AML-193 (cell line): ENCODE data around the gene OR13J1.

Source experiments
- DNase-seq, 2 experiments: peaks; one replicate each; lab custom pipeline; 2025; lab: John Stamatoyannopoulos, UW

The OR13J1 gene

DNA sequence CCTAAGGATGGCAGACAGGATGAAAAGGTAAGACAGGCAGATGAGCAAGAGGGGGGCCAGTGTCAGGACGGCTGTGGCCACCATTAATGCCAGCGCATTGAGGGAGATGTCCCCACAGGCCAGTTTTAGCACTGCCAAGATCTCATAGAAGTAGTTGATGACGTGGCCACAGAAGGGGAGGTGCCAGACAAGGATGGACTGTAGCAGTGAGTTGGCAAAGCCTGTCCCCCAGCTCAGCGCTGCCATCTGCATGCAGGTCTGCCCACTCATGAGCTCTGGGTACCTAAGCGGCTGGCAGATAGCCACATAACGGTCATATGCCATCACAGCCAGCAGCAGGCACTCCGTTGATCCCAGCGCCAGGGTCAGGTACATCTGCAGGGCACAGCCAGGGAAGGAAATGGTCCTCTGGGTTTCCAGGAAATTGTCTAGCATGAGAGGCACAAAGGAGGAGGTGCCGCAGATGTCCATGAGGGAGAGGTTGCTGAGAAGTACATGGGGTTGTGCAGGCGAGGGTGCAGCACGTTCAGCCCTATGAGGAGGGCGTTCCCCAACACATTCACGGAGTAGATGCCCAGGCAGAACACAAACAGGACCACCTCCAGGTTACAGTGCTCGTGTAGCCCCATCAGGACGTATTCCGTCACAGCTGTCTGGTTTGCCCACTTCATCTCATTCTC lies 10.8 kb downstream of the OR13J1 start:
- DNase-seq, result peak in 1 of 2 experiments; percentile 19

DNA sequence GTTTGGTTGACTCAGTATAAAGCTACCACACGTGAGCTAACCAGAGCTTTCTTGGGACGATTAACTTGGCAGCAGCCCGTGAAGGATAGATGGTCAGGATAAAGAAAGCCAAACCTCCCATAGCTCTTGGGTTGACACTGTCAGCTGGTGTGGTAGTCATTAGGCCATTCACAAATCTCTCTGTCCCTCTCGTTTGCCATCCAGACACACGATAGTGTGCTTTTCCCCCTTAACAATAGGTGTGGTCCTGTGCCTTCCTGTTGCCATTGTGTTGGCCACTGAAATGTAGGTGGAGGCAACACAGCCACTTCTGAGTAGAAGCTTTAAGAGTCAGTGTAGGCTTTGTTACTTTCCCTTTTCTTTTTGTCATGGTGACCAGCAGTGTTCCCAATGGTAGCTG lies 11.7 kb downstream of the OR13J1 start:
- DNase-seq, result no peak

DNA sequence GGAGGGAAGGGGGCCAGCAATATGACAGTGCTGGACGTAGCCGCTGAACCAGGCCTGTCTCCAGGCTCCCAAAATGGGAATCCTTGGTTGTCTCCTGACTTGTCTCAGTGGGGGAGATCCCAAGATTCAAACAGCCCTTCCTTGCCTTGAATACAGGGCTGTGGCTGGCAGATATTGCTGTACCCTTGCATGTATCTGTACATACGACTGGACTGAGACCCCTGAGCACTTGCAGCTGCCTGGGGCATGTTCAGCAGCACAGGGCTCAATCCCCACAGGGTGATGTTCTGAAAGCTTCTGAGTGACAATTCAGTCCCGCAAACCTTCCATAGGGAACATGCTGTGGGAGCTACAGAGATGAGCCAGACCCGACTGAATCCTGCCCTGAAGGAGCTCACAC lies 13.3 kb downstream of the OR13J1 start:
- DNase-seq, result no peak

DNA sequence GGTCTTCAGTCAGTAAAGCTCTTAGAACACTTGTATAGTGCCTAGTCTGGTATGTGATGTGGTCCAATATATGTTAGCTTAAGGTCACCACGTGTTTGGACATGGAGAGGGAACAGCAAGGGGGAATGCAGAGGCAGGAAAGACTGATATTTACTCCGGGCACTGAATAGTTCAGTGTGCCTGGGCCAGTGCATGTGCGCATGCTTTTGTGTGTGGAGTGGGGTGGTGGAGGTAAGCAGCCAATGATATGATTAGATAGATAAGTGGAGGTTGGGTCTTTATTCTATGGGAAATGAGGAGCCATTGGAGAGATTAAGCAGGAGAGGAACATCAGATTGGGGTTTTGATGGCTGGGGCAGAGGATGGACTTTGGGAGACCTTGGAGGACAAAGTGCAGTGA lies 14.0 kb downstream of the OR13J1 start:
- DNase-seq, result no peak

DNA sequence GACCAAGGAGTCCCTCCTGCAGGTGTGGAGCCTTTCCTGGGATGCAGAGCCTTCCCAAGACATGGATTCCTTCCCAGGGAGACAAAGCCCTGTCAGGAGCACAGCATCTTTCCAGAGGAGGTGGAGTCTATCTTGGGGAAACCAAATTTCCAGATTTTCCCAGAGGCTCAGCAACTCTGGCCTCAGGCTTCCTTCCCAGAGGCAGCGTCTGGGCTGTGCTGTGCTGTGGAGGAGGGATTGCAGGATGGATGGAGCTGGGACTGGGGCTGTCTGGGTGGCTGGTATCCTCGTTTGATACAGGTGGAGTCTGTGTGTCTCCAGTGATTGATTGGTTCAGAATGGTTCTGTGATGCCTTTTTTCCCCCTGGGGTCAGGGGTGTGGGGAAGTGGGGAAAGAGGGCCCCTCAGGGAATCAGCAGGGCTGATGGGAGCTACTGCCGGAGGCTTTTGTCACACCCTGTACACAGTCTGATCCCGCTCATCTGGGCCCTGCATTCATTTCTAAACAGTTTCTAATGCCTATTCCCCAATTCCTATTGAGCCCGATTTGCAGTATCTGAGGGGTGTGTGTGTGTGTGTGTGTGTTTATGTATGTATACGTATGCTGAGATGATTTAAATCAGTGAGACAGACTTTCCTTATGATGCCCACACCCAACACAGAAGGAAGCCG lies 16.0 kb downstream of the OR13J1 start:
- no peak for DNase-seq

DNA sequence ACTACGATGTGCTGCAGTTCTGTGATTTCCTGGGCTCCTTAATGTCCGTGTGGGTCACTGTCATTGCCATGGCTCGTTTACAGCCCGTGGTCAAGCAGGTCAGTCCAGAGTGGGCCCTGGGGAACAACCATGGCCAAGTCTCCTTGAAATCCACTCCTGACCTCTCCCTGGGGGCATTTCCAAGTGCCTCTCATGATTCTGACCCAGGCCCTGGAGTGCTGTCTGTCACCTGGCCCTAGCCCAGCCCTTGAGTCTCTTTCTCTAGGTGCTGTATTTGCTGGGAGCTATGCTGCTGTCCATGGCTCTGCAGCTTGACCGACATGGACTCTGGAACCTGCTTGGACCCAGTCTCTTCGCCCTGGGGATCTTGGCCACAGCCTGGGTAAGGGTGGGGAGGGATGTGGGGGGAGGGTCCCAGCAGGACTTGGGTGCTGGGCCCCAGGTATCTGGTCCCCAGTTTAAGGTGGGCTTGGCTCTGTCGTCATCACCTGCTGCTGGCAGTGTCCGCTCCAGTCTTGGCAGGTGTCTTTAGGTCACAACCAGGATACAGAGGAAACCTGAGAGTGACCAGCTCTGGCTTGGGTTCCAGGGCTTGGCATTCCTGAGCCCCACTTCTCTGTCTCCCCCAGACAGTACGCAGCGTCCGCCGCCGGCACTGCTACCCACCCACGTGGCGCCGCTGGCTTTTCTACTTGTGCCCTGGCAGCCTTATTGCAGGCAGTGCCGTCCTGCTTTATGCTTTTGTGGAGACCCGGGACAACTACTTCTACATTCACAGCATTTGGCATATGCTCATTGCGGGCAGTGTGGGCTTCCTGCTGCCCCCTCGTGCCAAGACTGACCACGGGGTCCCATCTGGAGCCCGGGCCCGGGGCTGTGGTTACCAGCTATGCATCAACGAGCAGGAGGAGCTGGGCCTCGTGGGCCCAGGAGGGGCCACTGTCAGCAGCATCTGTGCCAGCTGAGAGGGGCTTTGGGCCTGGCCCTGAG lies 17.0 kb downstream of the OR13J1 start:
- DNase-seq, result no peak

DNA sequence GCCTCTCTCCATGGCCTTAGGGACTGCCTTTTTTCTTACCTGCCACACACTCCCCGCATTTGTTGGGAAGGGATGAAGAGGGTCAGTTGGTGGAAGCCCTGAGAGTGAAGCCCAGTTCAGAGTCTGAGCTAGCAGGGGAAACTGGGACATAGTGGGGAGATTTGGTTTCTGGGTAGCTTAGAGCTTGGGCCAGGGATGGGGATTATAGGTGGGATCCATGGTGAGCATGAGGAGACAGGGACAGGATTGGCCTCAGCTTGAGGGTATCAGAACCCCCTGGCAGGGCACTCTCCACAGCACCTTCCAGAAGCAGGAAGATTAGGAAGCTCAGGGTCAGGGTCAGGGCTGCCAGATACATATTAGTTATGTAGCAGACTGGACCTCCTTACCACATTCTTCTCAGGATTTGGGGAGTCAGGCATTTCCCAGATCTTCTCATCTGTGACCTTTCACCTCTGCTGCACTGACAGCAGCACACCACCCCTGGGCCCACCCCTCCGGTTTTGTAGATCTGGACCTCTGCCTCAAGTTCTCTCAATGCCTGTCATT lies 17.9 kb downstream of the OR13J1 start:
- no peak for DNase-seq

DNA sequence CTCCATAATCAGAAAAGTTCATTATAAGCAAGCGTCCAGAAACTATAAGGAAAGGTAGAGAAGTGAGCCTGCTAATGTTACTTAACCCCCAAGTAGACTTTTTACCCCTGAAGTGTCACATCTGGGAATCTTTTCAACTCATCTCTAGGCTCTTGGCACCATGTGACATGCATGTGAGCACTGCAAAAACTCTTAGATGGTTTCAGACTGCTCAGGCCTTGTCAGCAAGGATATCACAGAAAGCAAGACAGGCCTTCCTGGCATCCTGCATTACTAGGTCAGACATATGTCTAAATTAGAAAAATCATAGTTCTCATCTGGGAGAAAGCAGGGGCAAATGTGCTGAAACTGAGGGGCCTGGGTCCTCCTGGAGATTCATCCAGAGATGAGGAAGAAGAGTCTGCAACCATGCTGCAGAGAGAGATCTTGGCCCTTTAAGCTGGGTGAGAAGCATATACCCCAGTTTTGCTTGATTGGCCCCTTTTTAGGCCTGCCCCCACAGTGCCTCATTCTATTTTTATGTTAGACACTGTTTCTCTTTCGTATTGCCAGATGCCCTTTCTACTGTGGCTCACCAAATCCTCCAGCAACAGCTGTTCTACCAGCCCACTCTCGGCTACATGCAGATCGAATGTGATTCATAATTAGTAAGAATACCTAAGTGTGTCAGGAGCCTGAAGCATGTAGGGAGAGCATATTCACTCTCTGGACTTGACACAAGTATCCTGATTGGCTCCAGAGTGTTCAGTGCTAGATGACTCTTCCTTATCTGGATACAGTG lies 22.2 kb downstream of the OR13J1 start:
- DNase-seq, result no peak

DNA sequence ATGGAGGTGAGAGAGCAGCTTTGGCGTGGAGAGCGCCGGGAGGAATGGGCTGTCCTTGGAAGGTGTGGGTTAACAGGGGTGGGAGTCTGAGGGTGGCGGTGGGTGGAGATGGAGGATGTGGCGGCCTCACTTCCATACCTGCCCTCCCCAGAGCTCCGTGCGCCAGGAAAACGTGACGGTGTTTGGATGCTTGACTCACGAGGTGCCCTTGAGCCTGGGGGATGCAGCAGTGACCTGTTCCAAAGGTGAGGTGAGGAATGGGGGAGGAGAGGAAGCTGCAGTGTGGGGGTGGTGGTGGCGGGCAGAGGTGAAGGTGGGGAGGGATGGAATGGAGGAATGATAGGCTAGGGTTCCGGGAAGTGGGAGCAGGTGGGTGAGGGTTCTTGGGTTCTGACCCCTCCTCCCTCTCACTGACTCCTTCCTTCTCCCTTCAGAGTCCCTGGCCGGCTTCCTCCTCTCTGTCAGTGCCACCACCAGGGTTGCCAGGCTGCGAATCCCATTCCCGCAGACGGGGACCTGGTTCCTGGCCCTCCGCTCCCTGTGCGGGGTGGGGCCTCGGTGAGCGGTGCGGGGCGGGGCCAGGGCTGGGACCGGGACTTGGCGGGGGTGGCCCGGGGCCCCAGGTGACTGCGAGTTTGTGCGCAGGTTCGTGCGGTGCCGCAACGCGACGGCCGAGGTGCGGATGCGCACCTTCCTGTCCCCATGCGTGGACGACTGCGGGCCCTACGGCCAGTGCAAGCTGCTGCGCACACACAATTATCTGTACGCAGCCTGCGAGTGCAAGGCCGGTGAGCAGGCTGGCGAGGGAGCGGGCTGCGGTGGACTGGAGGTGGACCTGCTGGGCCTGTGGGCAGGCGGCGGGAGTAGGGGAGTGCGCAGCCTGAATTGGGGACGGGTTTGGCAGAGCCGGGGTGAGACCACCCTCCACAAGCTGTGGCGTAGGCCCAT lies 24.1 kb downstream of the OR13J1 start:
- DNase-seq, result no peak

DNA sequence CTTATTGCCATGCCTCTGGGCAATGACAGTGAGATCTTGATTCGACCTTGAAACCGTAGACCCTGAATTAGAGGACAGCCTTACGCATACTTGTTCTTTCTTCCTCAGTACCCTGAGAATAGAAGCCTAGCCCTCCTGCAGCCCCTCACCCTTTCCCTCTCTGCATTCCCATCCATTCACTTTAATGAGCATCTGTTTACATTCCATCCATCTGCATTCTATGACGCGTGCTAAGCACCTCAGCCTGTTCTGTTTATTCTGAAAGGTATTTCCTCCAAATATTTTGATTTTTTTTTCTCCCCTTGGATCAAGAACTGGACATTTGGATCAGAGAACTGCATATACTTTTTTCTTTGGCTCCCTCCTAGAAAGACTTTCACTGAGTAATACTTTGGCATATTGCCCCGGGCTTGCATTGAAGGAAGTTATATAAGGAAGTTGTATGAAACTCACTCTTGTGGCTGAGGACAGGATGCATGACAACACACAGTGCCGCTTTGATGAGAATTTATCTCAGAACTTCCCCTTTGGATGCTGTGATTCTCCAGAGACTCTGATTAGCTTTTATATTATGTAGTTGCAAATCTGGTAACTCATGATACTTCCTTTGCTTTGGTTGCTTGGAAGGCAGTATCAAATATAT lies 25.5 kb downstream of the OR13J1 start:
- peak; percentile 97 for DNase-seq

DNA sequence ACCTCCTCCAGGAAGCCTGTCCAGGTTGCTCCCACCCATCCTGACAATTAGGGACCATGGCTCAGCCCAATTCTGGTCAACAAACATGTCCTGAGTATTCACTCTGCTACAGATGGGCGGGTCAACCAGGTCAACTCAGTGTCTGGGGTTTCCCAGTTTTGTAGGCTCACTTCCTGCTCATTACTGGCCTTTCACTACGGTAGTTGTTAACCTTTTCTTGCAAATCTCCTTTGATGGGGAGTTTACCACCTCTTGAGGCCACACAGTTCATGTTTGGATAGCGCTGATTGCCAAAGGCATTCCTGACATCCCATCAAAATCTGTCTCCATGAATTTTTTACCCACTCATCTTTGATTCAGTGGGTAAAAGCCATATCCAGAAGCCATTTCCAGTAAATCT lies 27.4 kb downstream of the OR13J1 start:
- no peak for DNase-seq

DNA sequence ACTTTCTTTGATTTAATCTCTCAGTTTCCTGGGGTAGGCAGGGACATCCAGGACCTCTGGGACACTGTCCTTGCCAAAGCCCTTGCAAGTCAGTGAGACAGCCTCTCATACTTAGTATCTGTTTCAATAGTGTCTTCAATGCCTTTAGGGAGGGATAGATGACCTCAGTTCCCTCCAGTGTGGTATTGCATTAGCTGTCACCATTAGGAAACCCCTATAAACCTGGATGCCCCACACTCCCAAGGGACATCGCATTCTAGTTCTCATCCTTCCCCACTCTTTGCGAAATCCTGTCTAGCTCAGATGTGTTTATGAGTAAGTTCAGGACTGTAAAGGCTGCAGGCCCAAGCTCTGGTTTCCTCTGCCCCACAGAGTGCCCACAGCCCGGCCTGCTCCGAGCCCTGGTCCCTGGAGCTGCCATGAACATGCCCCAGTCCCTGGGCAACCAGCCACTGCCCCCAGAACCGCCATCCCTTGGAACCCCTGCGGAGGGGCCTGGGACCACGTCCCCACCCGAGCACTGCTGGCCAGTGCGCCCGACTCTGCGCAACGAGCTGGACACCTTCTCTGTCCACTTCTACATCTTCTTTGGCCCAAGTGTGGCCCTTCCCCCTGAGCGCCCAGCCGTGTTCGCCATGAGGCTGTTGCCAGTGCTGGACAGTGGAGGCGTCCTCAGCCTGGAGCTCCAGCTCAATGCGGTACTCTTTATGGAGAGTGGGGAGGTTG lies 28.0 kb downstream of the OR13J1 start:
- no peak for DNase-seq

DNA sequence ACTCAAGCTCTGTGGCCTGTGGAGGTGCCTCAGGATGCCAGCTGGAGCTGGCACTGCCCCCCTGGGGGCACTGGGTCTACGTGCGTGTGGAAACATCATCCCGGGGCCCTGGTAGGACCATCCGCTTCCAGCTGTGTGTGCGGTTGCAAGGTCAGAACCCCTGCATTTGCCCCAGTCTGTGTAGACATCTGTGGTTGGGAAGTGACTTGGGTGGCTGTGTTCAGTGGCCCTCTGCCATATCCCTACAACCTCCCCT lies 28.6 kb downstream of the OR13J1 start:
- no peak for DNase-seq

DNA sequence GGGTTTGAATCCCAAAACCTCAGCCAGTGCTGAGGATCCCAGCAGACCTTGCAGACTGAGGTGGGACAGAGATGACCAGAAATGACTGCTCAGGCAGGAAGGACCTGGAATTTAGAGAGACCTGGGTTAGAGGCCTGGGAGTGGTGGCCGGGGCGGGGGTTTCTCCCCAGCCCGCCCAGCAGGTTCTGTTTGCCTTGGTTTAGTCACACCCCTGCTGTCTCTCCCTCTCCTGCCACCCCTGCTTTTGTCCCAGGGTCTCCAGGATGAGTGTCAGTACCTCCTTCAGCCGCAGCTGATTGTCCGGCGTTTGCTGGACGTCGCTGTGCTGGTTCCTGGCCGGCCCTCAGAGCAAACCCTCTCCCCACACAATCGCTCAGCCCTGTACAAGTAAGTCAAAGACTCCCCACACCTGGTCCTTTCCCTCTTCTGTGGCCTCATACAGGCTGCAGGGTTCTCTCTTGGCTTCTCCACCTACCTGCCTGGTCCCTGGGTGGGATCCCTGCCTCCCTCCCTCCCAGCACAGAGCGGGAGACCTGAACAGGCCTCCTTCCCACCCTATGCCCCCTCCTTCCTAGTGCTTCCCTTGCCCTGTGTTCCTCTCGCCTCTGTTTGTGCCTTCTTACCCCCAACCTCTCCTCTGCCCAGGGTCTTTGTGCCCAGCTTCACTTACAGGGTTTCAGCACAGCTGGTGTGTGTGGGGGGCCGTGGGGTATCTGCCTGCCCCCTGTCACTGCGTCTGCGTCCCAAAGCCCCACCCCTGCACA lies 29.1 kb downstream of the OR13J1 start:
- DNase-seq, result no peak

DNA sequence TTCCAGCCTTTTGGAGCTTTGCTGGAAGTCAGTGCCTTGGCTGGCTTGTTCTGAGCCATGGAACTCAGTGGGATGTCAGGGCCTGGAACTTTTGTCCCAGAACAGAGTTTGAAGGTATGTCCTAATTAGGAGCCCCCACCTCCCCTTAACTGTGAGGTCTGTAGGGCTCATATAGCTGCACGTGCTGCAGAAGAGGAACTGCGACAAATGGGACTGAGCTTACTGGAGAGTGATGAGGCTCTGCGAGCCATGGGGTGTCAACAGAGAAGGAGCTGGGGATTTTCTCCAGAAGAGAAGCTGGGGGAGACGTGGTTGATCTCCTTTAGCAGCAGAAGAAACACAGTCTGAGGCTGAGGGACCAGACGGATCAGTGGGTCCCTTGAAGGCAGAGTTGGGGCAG lies 30.3 kb downstream of the OR13J1 start:
- no peak for DNase-seq

DNA sequence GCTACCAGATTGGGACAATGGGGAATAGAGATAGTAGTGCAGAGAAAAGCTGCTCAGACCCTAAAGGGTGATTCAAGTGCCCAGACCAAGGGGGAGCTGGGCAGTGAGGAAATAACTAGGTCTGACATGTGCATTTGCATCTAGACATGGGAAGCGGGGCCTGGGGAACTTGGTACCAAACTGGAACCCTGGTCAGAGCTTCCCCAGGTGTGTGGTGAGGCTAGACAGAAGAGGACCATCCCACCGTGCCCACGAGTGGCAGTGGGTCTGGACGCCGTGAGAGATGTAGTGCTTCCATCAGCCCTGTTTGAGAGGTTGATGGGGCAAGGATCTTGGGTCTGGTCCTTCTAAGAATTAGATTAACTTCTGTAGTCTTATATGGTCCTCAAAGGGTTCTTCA lies 33.6 kb downstream of the OR13J1 start:
- DNase-seq, result no peak

DNA sequence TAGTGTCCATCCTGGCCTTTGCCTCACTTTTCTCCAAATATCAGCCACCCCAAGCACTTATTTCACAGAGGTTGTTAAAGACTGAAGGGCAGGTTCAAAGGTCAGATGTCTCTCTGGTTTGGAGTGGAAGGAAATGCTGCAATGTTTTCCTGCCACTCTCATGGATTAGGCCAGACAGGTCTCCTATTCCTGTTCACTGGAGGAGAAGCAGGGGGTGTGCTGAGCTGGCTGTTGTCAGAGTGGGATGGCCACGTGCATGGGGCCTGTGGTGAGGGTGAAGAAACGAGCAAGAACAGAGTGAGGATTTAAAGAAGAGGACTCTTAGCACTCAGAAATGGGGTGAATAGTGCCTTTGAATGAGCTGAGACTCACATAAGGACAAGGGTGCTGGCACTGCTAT lies 34.4 kb downstream of the OR13J1 start:
- no peak for DNase-seq

DNA sequence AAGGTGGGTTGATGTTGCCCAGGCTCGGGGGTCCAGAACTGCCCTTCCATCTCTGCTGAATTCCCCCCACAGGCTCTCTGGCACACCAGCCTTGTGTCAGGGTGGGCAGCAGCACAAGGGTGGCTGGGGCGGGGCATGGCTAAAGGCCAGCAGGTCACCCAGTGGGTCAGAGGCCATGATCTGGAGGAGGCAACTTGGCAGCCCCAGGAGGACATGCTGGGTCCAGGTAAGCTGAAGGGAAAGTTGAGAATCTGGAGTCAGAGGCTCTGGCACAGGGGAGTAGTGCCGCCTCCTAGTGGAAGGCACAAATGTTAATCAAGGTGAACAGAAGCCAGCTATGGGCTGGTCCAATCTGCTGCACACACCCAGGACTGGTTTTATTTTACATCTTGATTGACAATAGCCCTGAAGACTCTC lies 35.0 kb downstream of the OR13J1 start:
- DNase-seq, result peak in 1 of 2 experiments; percentile 26
